Measurements from ENCODE around the gene PSMC5. TPM values are rescaled to one million over a fixed set of nuclear protein-coding genes. Genes with fewer than 3 reads are reported as not detected.

The PSMC5 gene
- total RNA-seq, 1 donor from 2014 or later = 199 TPM

DNA sequence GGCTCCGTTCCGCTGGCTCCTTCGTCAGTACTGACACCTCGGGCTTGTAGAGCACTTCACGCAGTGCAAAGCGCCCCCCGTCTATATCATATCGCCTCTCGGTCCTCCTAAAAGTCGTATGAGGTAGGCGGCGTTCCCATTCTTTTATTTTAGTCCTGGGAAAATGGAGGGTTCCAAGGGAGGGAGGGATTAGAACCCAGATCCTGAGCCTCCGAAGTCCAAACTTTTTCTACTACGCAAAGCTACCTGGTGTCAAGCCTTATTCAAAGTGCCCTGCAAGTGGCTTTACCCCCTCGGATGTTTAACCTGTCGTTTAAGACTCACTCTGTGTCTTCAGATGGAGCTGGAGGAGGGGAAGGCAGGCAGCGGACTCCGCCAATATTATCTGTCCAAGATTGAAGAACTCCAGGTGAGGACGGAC, 580 bp downstream of the PSMC5 start:
- intact Hi-C loops (cut with micrococcal nuclease) = loop anchor here (1.0 to 5.0 kb wide), 4 partner anchors 15 to 302 kb away; partner anchors contain the start of genes CCDC47, DCAF7 and ERN1
- no peaks in the 10 kb centered on the region for H3K9me3 Mint-ChIP-seq
- no peaks in the 10 kb centered on the region for H3K27me3 Mint-ChIP-seq
- H3K27ac Mint-ChIP-seq = peak overlapping the region; percentile 99
- H3K4me3 Mint-ChIP-seq = peak overlapping the region; percentile 99
- peaks cover 62% of the 10 kb centered on the region for H3K4me1 Mint-ChIP-seq
- no peak for DNase-seq
- H3K36me3 Mint-ChIP-seq (ENCODE audit: low read depth) = peaks cover 88% of the 10 kb centered on the region

DNA sequence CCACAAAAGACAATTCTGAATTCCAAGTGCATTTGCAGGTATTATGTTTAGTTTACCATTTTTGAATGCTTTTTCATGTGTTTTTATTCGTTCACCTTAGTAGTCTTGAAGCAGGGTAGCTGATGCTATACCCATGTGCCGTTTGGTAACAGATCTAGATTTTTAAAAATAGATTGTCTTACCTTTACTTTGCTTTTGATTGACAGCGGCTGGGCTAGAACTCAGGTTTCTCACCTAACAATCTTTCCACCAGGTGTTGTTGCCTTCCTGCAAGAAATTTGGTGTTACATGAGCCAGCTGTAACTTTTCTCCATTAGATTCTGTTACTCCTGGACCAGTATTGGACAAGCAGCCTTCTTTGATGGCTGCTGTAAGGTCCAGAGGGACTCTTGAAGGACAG, 1.7 kb downstream of the PSMC5 start:
- H3K4me3 Mint-ChIP-seq = peak overlapping the region; percentile 99
- H3K9me3 Mint-ChIP-seq = no peaks in the 10 kb centered on the region
- H3K4me1 Mint-ChIP-seq = peaks cover 53% of the 10 kb centered on the region
- no peak for DNase-seq
- intact Hi-C loops (cut with micrococcal nuclease) = loop anchor here (5.0 kb wide), 1 partner anchor 277 kb away; the partner anchor contains the start of gene DCAF7
- H3K27ac Mint-ChIP-seq = no peak overlapping the region
- H3K36me3 Mint-ChIP-seq (ENCODE audit: low read depth) = peaks cover 87% of the 10 kb centered on the region
- H3K27me3 Mint-ChIP-seq = no peaks in the 10 kb centered on the region

DNA sequence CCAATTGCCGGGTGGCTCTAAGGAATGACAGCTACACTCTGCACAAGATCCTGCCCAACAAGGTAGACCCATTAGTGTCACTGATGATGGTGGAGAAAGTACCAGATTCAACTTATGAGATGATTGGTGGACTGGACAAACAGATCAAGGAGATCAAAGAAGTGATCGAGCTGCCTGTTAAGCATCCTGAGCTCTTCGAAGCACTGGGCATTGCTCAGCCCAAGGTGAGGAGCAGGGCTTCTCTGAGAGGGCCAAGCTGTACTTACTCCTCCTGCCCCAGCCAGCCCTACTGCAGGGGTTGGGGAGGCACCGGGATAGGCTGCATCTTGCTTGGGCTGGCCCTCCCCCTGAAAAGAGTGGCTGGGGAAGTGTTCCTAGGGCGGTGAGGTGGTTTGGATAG, 3.0 kb downstream of the PSMC5 start:
- Mint-ChIP-seq H3K36me3 (ENCODE audit: low read depth) (peaks cover 82% of the 10 kb centered on the region), H3K9me3 (no peaks in the 10 kb centered on the region), H3K27me3 (no peaks in the 10 kb centered on the region), H3K27ac (no peak overlapping the region), H3K4me1 (peaks cover 53% of the 10 kb centered on the region), H3K4me3 (no peak overlapping the region)
- intact Hi-C loops (cut with micrococcal nuclease) = no loop called here
- DNase-seq = no peak

DNA sequence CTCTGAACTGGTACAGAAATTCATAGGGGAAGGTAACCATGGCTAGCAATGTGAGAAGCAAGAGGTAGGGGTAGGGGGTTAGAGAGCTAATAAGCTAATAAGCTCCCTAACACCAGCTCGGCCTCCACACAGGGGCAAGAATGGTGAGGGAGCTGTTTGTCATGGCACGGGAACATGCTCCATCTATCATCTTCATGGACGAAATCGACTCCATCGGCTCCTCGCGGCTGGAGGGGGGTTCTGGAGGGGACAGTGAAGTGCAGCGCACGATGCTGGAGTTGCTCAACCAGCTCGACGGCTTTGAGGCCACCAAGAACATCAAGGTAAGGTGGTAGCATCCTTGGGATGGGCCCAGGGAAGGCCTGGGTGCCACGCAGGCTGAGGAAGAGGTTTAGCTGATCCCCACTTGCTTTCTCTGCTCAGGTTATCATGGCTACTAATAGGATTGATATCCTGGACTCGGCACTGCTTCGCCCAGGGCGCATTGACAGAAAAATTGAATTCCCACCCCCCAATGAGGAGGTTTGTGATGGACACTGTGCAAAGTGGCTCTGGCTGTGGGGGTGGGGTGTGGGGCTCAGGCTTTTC, 3.8 kb downstream of the PSMC5 start:
- Mint-ChIP-seq H3K4me1 (peaks cover 48% of the 10 kb centered on the region), H3K27ac (peak overlapping the region; percentile 3), H3K36me3 (ENCODE audit: low read depth) (peaks cover 81% of the 10 kb centered on the region), H3K9me3 (no peaks in the 10 kb centered on the region), H3K4me3 (no peak overlapping the region), H3K27me3 (no peaks in the 10 kb centered on the region)
- intact Hi-C loops (cut with micrococcal nuclease) = no loop called here
- no peak for DNase-seq

DNA sequence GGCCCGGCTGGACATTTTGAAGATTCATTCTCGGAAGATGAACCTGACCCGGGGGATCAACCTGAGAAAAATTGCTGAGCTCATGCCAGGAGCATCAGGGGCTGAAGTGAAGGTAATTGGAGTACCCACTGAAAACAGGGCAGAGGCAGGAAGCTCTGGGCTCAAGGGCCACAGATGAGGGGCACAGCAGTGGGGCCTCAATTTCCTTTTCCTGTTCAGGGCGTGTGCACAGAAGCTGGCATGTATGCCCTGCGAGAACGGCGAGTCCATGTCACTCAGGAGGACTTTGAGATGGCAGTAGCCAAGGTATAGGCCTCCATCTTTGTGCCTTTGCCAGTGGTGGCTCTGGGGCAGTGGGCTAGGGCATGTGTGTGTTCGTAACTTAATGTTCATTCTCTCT, 4.3 kb downstream of the PSMC5 start:
- peaks cover 78% of the 10 kb centered on the region for H3K36me3 Mint-ChIP-seq (ENCODE audit: low read depth)
- intact Hi-C loops (cut with micrococcal nuclease) = no loop called here
- no peak for DNase-seq
- H3K4me3 Mint-ChIP-seq = no peak overlapping the region
- no peak overlapping the region for H3K27ac Mint-ChIP-seq
- no peaks in the 10 kb centered on the region for H3K9me3 Mint-ChIP-seq
- peaks cover 44% of the 10 kb centered on the region for H3K4me1 Mint-ChIP-seq
- no peaks in the 10 kb centered on the region for H3K27me3 Mint-ChIP-seq

DNA sequence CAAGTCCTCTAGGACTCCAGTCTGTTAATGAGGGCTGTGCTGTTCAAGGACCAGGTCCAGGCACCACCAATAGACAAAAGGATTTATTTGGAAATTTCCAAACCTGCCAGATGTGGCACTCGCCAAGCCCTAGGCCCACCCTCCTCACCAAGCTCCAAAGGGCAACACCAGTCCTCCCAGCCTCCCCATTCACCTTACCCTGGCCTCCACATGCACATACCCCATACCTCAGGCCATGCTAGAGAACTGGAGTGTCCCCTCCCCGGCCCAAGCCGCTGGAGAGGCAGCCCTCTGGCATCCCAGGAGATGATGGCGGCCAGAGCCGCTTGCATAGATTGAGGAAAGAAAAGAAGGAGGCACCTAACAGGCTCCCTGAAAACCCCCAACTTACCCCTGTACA, 4.8 kb downstream of the PSMC5 start:
- intact Hi-C loops (cut with micrococcal nuclease) = no loop called here
- Mint-ChIP-seq H3K9me3 (no peaks in the 10 kb centered on the region), H3K27me3 (no peaks in the 10 kb centered on the region), H3K27ac (peak overlapping the region; percentile 56), H3K4me3 (no peak overlapping the region), H3K36me3 (ENCODE audit: low read depth) (peaks cover 77% of the 10 kb centered on the region), H3K4me1 (peaks cover 44% of the 10 kb centered on the region)
- DNase-seq = no peak

DNA sequence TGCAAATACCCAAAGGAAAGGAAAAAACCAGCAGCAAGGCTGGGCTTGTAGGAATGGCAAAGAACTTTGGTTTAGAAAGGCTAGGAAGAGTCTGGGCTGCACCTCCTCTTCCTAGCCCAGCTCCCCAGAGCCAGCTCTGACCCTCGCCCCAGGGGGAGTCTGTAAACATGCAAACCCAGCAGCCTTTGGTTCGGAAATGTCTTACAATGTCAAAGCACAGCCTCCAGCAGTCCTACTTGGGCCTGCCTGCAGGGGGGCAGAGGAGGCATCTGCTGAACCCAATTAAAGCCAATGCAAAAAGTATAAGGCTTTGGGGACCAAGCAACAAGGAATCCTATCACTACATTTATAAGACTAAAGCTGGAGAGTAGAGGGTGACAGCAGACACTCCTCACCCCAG, 5.2 kb downstream of the PSMC5 start:
- no peak for DNase-seq
- intact Hi-C loops (cut with micrococcal nuclease) = no loop called here
- H3K9me3 Mint-ChIP-seq = no peaks in the 10 kb centered on the region
- H3K27ac Mint-ChIP-seq = peak overlapping the region; percentile 25
- no peaks in the 10 kb centered on the region for H3K27me3 Mint-ChIP-seq
- no peak overlapping the region for H3K4me3 Mint-ChIP-seq
- H3K36me3 Mint-ChIP-seq (ENCODE audit: low read depth) = peaks cover 73% of the 10 kb centered on the region
- H3K4me1 Mint-ChIP-seq = peaks cover 44% of the 10 kb centered on the region

DNA sequence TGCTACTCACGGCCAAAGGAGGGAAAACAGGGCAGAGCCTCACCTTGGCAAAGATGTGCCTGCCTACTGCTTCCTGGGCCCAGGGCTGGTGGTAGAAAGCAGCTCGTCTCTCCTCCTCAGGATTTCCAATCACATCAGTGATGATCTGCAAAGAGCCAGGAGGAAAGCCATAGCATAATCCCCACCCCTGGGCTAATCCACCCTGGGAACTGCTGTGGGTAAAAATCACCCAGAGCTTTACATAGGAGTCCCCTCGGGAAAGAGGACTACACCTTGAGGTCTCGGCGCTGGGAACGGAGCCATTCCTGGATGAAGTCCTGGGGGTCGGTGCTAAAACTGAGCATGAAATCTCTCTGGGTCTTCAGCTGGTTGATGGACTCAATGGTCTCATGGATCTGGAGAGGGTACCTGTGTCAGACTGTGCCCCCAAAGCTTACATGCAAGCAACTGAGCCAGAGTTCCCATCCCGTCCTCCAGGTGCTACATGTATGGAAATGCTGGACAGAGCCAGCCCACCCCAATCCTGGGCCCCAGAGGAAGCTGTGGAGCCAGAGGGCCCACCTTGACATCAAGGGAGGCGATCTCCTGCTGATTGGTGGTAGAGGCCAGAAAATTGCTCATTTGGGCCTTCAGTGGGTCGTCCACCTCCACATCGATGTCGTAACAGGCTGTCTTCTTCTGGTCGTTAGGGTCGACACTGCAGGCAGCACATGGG, 6.0 kb downstream of the PSMC5 start:
- Mint-ChIP-seq H3K9me3 (no peaks in the 10 kb centered on the region), H3K4me3 (no peak overlapping the region), H3K27ac (no peak overlapping the region), H3K36me3 (ENCODE audit: low read depth) (peaks cover 68% of the 10 kb centered on the region), H3K4me1 (peaks cover 41% of the 10 kb centered on the region), H3K27me3 (no peaks in the 10 kb centered on the region)
- intact Hi-C loops (cut with micrococcal nuclease) = no loop called here
- DNase-seq = no peak

DNA sequence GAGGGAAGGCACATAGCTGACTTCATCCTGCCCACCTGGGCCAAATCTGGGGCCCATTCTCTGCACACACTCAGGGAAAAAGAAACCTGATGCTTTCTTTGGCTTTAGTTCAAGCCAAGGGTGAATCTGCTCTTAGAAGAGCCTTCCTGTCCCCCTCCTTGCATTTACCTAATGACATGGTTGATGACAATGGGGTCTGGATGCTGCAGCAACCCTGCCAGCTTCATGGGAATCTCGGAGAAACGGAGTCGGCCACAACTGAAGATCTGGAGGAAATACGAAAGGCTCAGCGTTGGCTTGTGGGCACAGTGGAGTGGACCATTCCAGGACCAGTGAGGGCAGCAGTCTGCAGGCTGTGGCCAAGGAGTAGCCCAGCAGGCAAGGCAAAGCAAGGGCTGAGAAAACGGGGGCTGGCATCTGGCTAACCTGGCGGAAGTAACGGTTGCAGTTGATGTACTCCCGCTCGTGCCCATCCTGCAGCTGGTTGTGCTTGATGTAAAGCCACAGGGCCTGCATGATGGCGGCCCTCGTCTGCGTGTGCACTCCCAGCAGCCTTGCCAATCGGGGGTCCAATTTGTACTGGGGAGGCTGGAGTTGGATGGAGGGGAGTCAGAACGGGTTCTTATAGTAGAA, 6.6 kb downstream of the PSMC5 start:
- peak overlapping the region; percentile 58 for H3K27ac Mint-ChIP-seq
- intact Hi-C loops (cut with micrococcal nuclease) = loop anchor here (2.0 kb wide), 1 partner anchor 135 kb away; no protein-coding TSS in a partner anchor
- DNase-seq = no peak
- H3K4me3 Mint-ChIP-seq = no peak overlapping the region
- no peaks in the 10 kb centered on the region for H3K9me3 Mint-ChIP-seq
- H3K4me1 Mint-ChIP-seq = peaks cover 37% of the 10 kb centered on the region
- H3K27me3 Mint-ChIP-seq = no peaks in the 10 kb centered on the region
- peaks cover 62% of the 10 kb centered on the region for H3K36me3 Mint-ChIP-seq (ENCODE audit: low read depth)

DNA sequence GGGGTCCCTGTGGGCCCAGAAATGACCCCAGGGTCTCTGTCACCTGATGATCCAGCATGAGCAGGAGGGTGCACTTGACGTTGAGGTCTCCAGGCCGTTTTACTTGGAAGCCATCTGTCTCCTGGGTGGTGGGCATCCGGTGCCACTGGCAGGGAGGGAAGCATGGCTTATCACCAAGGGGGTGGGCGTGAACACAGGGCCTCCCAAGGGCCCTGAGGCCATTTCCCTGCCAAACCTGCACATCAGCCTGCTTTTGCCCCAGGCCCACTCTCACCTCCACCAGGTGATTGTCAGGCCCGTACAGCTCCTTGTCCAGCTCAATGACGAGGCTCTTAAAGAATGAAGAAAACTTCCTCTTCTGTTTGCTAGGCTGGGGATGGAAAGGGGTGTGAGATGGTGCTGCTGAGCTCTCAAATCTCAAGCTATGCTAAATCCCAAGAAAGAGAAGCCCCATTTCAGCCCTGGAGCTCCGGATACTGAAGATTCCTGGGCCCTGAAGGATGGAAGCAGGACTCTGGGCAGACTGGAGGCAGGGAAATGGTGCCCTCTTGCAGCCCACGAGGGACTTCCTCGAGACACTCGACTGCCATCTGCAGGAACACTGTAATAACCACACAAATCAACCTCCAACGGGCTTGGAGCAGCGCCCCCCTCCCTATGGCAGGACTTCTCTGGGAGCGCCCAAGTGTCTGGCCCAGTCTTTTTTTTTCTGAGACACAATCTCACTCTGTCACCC, 7.4 kb downstream of the PSMC5 start:
- peaks cover 34% of the 10 kb centered on the region for H3K4me1 Mint-ChIP-seq
- no peaks in the 10 kb centered on the region for H3K9me3 Mint-ChIP-seq

DNA sequence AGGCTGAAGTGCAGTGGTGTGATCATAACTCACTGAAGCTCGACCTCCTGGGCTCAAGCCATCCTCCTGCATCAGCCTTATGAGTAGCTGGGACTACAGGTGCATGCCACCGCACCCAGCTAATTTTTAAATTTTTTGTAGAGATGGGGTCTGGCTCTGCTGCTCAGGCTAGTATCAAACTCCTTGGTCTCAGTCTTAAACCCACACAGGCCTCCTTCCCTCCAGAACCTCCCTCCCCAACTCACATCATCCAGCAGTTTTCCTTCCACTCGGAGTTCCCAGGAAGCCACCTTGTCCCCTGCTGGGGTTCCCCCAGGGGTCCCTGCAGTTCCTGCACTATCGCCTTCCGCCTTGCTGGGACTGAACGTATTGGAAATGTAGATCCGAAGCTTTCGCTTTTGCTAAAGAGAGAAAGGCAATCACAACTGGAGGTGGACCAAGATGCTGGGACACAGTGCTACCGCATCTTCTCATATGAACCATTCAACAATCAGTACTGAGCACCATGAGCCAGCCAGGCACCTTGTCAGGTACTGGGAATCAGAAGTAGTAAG, 8.0 kb downstream of the PSMC5 start:
- peaks cover 50% of the 10 kb centered on the region for H3K36me3 Mint-ChIP-seq (ENCODE audit: low read depth)
- H3K27ac Mint-ChIP-seq = no peak overlapping the region
- DNase-seq = no peak
- no peak overlapping the region for H3K4me3 Mint-ChIP-seq
- no peaks in the 10 kb centered on the region for H3K9me3 Mint-ChIP-seq
- no peaks in the 10 kb centered on the region for H3K27me3 Mint-ChIP-seq
- H3K4me1 Mint-ChIP-seq = peaks cover 28% of the 10 kb centered on the region
- intact Hi-C loops (cut with micrococcal nuclease) = loop anchor here (2.0 kb wide), 1 partner anchor 136 kb away; no protein-coding TSS in a partner anchor

More for the DNA sequence above, 7.4 kb downstream of the PSMC5 start:
- intact Hi-C loops (cut with micrococcal nuclease) = loop anchor here (2.0 kb wide), 1 partner anchor 136 kb away; no protein-coding TSS in a partner anchor
- Mint-ChIP-seq H3K4me3 (no peak overlapping the region), H3K36me3 (ENCODE audit: low read depth) (peaks cover 55% of the 10 kb centered on the region), H3K27ac (peak overlapping the region; percentile 85), H3K27me3 (no peaks in the 10 kb centered on the region)
- peak; percentile 90 for DNase-seq

DNA sequence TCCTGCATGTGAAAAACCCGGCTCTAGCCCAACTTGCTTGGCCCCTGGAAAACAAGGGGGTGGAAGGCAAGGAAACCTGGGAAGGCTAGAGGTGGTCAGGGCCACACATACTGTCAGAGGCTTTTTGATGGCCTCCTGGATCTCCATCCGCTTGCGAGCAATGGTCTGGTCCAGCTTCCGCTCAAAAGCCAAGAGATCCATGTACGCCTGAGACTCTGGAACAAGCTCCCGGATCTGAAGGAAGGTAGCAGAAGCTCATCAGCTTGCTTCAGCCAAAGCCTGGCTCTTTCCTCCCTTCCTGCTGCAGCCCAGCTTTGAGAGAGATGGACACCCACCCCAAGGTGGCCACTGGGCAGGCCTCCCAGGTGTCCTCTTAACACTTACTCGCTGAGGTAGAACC, 9.6 kb downstream of the PSMC5 start:
- Mint-ChIP-seq H3K4me1 (peaks cover 26% of the 10 kb centered on the region), H3K4me3 (no peak overlapping the region), H3K36me3 (ENCODE audit: low read depth) (peaks cover 40% of the 10 kb centered on the region), H3K9me3 (no peaks in the 10 kb centered on the region), H3K27ac (no peak overlapping the region), H3K27me3 (no peaks in the 10 kb centered on the region)
- intact Hi-C loops (cut with micrococcal nuclease) = no loop called here
- no peak for DNase-seq

DNA sequence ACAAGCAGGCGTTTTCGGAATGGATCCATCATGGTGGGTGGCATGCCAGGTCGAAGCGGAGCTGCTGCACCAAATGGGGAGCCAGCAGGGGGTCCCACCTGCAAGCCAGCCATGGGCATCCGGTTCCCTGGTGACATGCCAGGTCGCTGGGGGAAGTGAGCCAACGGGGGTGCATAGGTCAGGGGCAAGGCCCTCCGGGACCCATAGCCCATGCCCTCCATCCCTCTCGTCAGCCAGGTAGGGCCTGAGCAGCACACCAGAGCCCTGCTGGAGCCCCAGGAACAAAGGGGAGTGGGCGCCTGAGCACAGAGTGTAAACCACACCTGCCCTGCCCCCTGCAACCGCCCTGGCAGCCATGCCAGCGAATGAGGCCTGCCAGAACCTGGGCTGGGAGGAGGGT, 10.2 kb downstream of the PSMC5 start:
- Mint-ChIP-seq H3K4me3 (no peak overlapping the region), H3K9me3 (no peaks in the 10 kb centered on the region), H3K27me3 (no peaks in the 10 kb centered on the region), H3K36me3 (ENCODE audit: low read depth) (peaks cover 33% of the 10 kb centered on the region), H3K4me1 (peaks cover 26% of the 10 kb centered on the region), H3K27ac (no peak overlapping the region)
- intact Hi-C loops (cut with micrococcal nuclease) = no loop called here
- no peak for DNase-seq

Measured in activated CD4-positive, alpha-beta T cell treated with anti-CD3 and anti-CD28 coated beads, Interleukin-2, amount 10 ng/mL, durations not matched to agents 24 days and 14 days (primary cell).